Endothelial cell of umbilical vein (primary cell): Measurements from ENCODE around the gene CACNA2D2. TPM values are rescaled to one million over a fixed set of nuclear protein-coding genes. Genes with fewer than 3 reads are reported as not detected.

Experiments
- BruUV-seq: library from RNA; stranded (reverse); fragments of 400-500 nt; replicated peaks from 2 replicates; lab custom pipeline; 2021; lab: Mats Ljungman, UMichigan
- CTCF ChIA-PET: fragments of 300-600, 350-600 bp; sonication (Branson Sonifier 250); formaldehyde crosslinking; loops from one replicate; lab custom pipeline; 2021; ENCODE audit warnings: antibody characterized with exemption, inconsistent platforms; lab: Charles Lee
- POLR2A ChIA-PET: fragments of 300-600, 350-600 bp; sonication (Branson Sonifier 250); formaldehyde crosslinking; loops from one replicate; lab custom pipeline; 2021; ENCODE audit warnings: antibody characterized with exemption, inconsistent platforms; lab: Charles Lee
- DNase-seq: peaks from one replicate; pipeline ENCODE4 v3.0.0-alpha.2; 2011; ENCODE audit warnings: low read depth, low spot score
- FAIRE-seq: peaks from 2 replicates; lab custom pipeline; 2011; peaks lifted over from hg19 to GRCh38; lab: Jason Lieb, UNC
- H2AFZ ChIP-seq: 2 replicates; pipeline ENCODE4 v1.6.0; 2012; ENCODE audit warnings: low read depth, low read length, control low read depth, inconsistent platforms
- H3K27ac ChIP-seq: 2 replicates; pipeline ENCODE4 v1.5.1; 2011; ENCODE audit warnings: low read depth, mild to moderate bottlenecking, control low read depth, low read length, moderate library complexity; ENCODE audit not compliant: insufficient read depth
- H3K27me3 ChIP-seq, 2 experiments: 2 replicates each; pipeline versions ENCODE4 v1.6.0 to v1.6.1; 2011; ENCODE audit warnings: low read length in 2 of 2, mixed read lengths in 1 of 2; ENCODE audit not compliant: control insufficient read depth in 2 of 2, insufficient read depth in 2 of 2
- H3K36me3 ChIP-seq, 2 experiments: 2 replicates in 1 of 2; 3 replicates in 1 of 2; pipeline ENCODE4 v1.5.1; 2011; ENCODE audit warnings: low read length in 2 of 2, mild to moderate bottlenecking in 1 of 2, moderate library complexity in 1 of 2; ENCODE audit not compliant: control insufficient read depth in 2 of 2, insufficient read depth in 2 of 2; ENCODE audit errors: extremely low read depth in 1 of 2
- H3K4me1 ChIP-seq: 3 replicates; pipeline ENCODE4 v1.5.1; 2011; ENCODE audit warnings: mild to moderate bottlenecking, low read length; ENCODE audit not compliant: control insufficient read depth, insufficient read depth; ENCODE audit errors: extremely low read depth
- H3K4me2 ChIP-seq: 2 replicates; pipeline ENCODE4 v1.6.1; 2011; ENCODE audit warnings: low read length, control low read depth, mixed read lengths; ENCODE audit not compliant: insufficient read depth
- H3K4me3 ChIP-seq, 3 experiments: fragments of 200-600 bp in 1 of 3; sonication (generic), shearing (Covaris generic) in 1 of 3; replicated peaks in 1 of 3; 2 replicates each; pipeline ENCODE4 v1.5.1; 2011 to 2016; ENCODE audit warnings: control low read depth in 3 of 3, low read length in 3 of 3, mild to moderate bottlenecking in 2 of 3, inconsistent platforms in 1 of 3, low read depth in 1 of 3, moderate library complexity in 1 of 3; ENCODE audit not compliant: insufficient read depth in 1 of 3
- H3K79me2 ChIP-seq: 2 replicates; pipeline ENCODE4 v1.6.0; 2012; ENCODE audit warnings: low read length, inconsistent platforms; ENCODE audit not compliant: control insufficient read depth, insufficient read depth
- H3K9ac ChIP-seq: replicated peaks from 2 replicates; pipeline ENCODE3; 2011; ENCODE audit warnings: low read length, control low read depth; ENCODE audit not compliant: insufficient read depth; ENCODE audit errors: extremely low read depth
- H3K9me1 ChIP-seq: replicated peaks from 3 replicates; pipeline ENCODE4 v1.6.0; 2011; ENCODE audit warnings: mild to moderate bottlenecking, low read length; ENCODE audit not compliant: control insufficient read depth, insufficient read depth; ENCODE audit errors: extremely low read depth
- H3K9me3 ChIP-seq: replicated peaks from 2 replicates; pipeline ENCODE4 v1.5.1; 2012; ENCODE audit warnings: low read length, inconsistent platforms; ENCODE audit not compliant: control insufficient read depth, insufficient read depth
- H4K20me1 ChIP-seq: replicated peaks from 2 replicates; pipeline ENCODE3; 2011; ENCODE audit warnings: mild to moderate bottlenecking, low read length; ENCODE audit not compliant: control insufficient read depth, insufficient read depth; ENCODE audit errors: extremely low read depth
- CTCF ChIP-seq, 2 donors: IDR thresholded peaks; 1 replicate in 1 of 2; 2 replicates in 1 of 2; pipeline ENCODE4 v1.5.1; 2011; ENCODE audit warnings: low read length in 2 of 2, mild to moderate bottlenecking in 2 of 2, moderate library complexity in 2 of 2, control low read depth in 1 of 2, inconsistent platforms in 1 of 2, low read depth in 1 of 2; ENCODE audit not compliant: insufficient read depth in 1 of 2; ENCODE audit errors: extremely low read depth in 1 of 2
- EZH2 ChIP-seq: IDR thresholded peaks from 2 replicates; pipeline ENCODE4 v1.6.1; 2012; ENCODE audit warnings: borderline replicate concordance, low read depth, mild to moderate bottlenecking, moderate library complexity, low read length, inconsistent platforms; ENCODE audit not compliant: severe bottlenecking
- FOS ChIP-seq: IDR thresholded peaks from 2 replicates; pipeline ENCODE4 v1.6.1; 2011; ENCODE audit warnings: mild to moderate bottlenecking, low read length, moderate library complexity, borderline replicate concordance; ENCODE audit not compliant: insufficient read depth
- GATA2 ChIP-seq: IDR thresholded peaks from 2 replicates; pipeline ENCODE4 v1.7.0; 2011; ENCODE audit warnings: low read depth, mild to moderate bottlenecking, moderate library complexity, mixed read lengths, low read length; ENCODE audit not compliant: insufficient read length, insufficient read depth
- JUN ChIP-seq: IDR thresholded peaks from 2 replicates; pipeline ENCODE4 v1.6.1; 2011; ENCODE audit warnings: borderline replicate concordance, low read depth; ENCODE audit not compliant: insufficient read length, insufficient read depth
- MAX ChIP-seq: IDR thresholded peaks from 2 replicates; pipeline ENCODE4 v1.6.1; 2011; ENCODE audit not compliant: insufficient read depth, insufficient read length
- MYC ChIP-seq: IDR thresholded peaks from one replicate; pipeline ENCODE4 v1.6.1; 2011; ENCODE audit warnings: mild to moderate bottlenecking, low read depth, low read length
- POLR2A ChIP-seq: IDR thresholded peaks from 2 replicates; pipeline ENCODE4 v1.6.1; 2012; ENCODE audit warnings: low read depth, mild to moderate bottlenecking, control low read depth, low read length
- POLR2AphosphoS5 ChIP-seq: IDR thresholded peaks from 2 replicates; pipeline ENCODE4 v1.6.1; 2012; ENCODE audit warnings: low read depth, mild to moderate bottlenecking, control low read depth, low read length, moderate library complexity; ENCODE audit not compliant: insufficient read depth
- dilution Hi-C: fragments of 300-500 bp; cut with MboI; formaldehyde crosslinking; loops from one replicate; pipeline ENCODE4 v1.15.0; 2019; ENCODE audit warnings: low sequenced_read_pairs; ENCODE audit not compliant: extremely low pct_ligation_motif_present
- intact Hi-C: fragments of 100-400 bp; cut with micrococcal nuclease; formaldehyde crosslinking; loops from one replicate; pipeline ENCODE4 v1.10.0; 2022
- polyA plus RNA-seq, 4 experiments: library from polyadenylated mRNA; depleted of rRNA in 3 of 4; stranded (reverse) in 3 of 4; unstranded in 1 of 4; fragments of >200 nt; gene quantifications; 2 replicates each; pipeline versions ENCODE4 v1.2.1 to v1.2.3, GENCODE V29; 2011 to 2012; ENCODE audit warnings: missing spikeins in 1 of 4
- total RNA-seq: library from RNA; stranded (reverse); gene quantifications from 2 replicates; pipeline ENCODE4 v1.2.3, GENCODE V29; 2021

CACNA2D2 gene
- total and polyA plus RNA-seq, 2 donors (not counting 3 experiments of a cell fraction or from before 2014, with no cell fraction given), result 0.15 TPM; not detected in 1

GRCh38 chr3:50481992-50482391 lies 21.4 kb downstream of the CACNA2D2 start:
- no TSS peak for BruUV-seq
- H3K9me3 ChIP-seq, result no peaks in the 10 kb centered on the region
- no peaks in the 10 kb centered on the region for H3K27me3 ChIP-seq
- H3K4me3 ChIP-seq, result no peak overlapping the region
- FAIRE-seq, result no peak
- POLR2A ChIA-PET, result no interaction called here
- no peak overlapping the region for H3K27ac ChIP-seq
- DNase-seq, result no peak
- H3K9ac ChIP-seq, result no peak overlapping the region
- intact Hi-C loops, result no loop called here
- H4K20me1 ChIP-seq, result no peaks in the 10 kb centered on the region
- dilution Hi-C loops, result no loop called here
- H3K4me1 ChIP-seq, result no peaks in the 10 kb centered on the region
- TF ChIP-seq JUN (no peak), POLR2AphosphoS5 (no peak), MAX (no peak), POLR2A (no peak), FOS (no peak), MYC (no peak), EZH2 (no peak), CTCF (IDR thresholded peaks at IDR 0.05; ENCODE audit: extremely low read depth in 1 of 2, insufficient read depth in 1 of 2, low read depth in 1 of 2, low read length in 2 of 2) (no peak), GATA2 (no peak)
- no peak overlapping the region for H3K4me2 ChIP-seq
- H3K36me3 ChIP-seq, result no peaks in the 10 kb centered on the region
- CTCF ChIA-PET, result no interaction called here
- H3K79me2 ChIP-seq, result no peaks in the 10 kb centered on the region
- H2AFZ ChIP-seq, result no peak overlapping the region
- H3K9me1 ChIP-seq, result no peaks in the 10 kb centered on the region
